ENCODE results near the gene FAM177B.

DNA sequence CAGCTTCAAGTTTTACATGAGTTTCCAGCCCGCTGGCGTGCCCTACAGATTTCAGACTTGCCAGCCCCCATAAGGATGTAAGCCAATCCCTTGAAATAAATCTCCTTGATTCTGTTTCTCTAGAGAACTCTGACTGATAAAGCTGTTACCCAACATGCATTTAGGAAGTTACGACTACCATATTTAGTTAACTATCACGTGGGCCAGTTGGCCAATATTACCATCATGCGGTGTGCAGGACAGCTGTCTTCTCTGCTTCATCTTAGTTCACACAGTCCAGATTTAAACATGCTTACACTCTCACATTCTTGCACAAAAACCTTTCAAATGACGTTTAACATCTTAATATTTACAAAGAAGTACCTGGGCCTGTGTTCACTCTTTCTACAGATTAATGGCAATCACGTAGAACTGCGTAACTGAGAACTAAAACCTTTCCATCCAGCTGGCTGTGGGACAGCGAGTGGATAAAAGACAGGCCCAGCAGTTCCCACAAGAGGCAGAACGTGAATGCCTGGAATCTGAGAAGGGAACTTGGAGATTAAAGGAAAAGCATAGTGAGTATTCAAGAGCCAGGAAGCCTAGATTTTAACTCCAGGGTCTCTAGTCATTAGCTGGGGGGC is 20.8 kb downstream of the FAM177B start:
- no peak for TF ChIP-seq POLR2A (IDR thresholded peaks at IDR 0.05)
- TF ChIP-seq, protein P1, sequence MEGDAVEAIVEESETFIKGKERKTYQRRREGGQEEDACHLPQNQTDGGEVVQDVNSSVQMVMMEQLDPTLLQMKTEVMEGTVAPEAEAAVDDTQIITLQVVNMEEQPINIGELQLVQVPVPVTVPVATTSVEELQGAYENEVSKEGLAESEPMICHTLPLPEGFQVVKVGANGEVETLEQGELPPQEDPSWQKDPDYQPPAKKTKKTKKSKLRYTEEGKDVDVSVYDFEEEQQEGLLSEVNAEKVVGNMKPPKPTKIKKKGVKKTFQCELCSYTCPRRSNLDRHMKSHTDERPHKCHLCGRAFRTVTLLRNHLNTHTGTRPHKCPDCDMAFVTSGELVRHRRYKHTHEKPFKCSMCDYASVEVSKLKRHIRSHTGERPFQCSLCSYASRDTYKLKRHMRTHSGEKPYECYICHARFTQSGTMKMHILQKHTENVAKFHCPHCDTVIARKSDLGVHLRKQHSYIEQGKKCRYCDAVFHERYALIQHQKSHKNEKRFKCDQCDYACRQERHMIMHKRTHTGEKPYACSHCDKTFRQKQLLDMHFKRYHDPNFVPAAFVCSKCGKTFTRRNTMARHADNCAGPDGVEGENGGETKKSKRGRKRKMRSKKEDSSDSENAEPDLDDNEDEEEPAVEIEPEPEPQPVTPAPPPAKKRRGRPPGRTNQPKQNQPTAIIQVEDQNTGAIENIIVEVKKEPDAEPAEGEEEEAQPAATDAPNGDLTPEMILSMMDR (IDR thresholded peaks at IDR 0.05): no peak
